ENCODE results near the gene CACNA1I.

DNA sequence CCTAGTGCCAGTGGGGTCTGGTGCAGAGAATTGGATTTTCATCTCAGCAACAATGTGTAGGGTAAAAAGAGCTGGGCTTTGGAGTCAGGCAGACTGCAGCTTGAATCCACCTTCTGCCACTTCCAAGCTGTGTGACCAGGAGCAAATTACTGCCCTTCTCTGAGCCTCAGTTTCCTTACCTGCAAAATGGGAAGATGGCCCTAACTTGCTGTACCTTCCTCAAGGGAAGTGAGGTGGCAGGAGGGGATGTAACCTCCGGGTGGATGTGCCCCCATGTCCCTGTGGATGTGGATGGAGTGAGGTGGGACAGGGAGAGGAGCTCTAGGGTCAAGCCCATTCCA, 90.9 kb downstream of the CACNA1I start:
- TF ChIP-seq CTCF (IDR thresholded peaks at IDR 0.05) (no peak), EP300 (IDR thresholded peaks at IDR 0.05; ENCODE audit: borderline replicate concordance in 1 of 2, low read depth in 1 of 2, low read length in 1 of 2) (no peak), RFX5 (IDR thresholded peaks at IDR 0.05; ENCODE audit: low read length) (no peak), SIN3A (IDR thresholded peaks at IDR 0.05; ENCODE audit: borderline replicate concordance, low read depth, low read length) (no peak), RCOR1 (IDR thresholded peaks at IDR 0.05; ENCODE audit: low read length) (no peak)
- TF ChIP-seq, protein P1, sequence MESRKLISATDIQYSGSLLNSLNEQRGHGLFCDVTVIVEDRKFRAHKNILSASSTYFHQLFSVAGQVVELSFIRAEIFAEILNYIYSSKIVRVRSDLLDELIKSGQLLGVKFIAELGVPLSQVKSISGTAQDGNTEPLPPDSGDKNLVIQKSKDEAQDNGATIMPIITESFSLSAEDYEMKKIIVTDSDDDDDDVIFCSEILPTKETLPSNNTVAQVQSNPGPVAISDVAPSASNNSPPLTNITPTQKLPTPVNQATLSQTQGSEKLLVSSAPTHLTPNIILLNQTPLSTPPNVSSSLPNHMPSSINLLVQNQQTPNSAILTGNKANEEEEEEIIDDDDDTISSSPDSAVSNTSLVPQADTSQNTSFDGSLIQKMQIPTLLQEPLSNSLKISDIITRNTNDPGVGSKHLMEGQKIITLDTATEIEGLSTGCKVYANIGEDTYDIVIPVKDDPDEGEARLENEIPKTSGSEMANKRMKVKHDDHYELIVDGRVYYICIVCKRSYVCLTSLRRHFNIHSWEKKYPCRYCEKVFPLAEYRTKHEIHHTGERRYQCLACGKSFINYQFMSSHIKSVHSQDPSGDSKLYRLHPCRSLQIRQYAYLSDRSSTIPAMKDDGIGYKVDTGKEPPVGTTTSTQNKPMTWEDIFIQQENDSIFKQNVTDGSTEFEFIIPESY (IDR thresholded peaks at IDR 0.05; ENCODE audit: borderline replicate concordance, low read depth): no peak

Data from SK-N-SH (cell line).